Measurements from ENCODE around the gene ZNF407. TPM values are rescaled to one million over a fixed set of nuclear protein-coding genes. Genes with fewer than 3 reads are reported as not detected.

The ZNF407 gene
- total and polyA plus RNA-seq, 2 experiments from 2014 or later, result 2.1 to 10.4 TPM

GRCh38 chr18:75086494-75087034 lies 488.9 kb downstream of the ZNF407 start (continued):
- TF ChIP-seq STAT1 (IDR thresholded peaks at IDR 0.05; ENCODE audit: unreplicated experiment), result no peak
- no peak for TF ChIP-seq EZH2 (IDR thresholded peaks at IDR 0.05; ENCODE audit: low read depth, unreplicated experiment)
- no peak for TF ChIP-seq CREB1 (CRISPR knock-in tag; IDR thresholded peaks at IDR 0.05; ENCODE audit: low read depth)

GRCh38 chr18:75087119-75088020 lies 489.7 kb downstream of the ZNF407 start:
- no peak for TF ChIP-seq ZNF462 (CRISPR knock-in tag; IDR thresholded peaks at IDR 0.05)
- no peak for TF ChIP-seq EZH2phosphoT487 (IDR thresholded peaks at IDR 0.05; ENCODE audit: unreplicated experiment)
- no peak for TF ChIP-seq POLR2AphosphoS5 (IDR thresholded peaks at IDR 0.05; ENCODE audit: low read depth)
- no peak for TF ChIP-seq JUNB (IDR thresholded peaks at IDR 0.05; ENCODE audit: unreplicated experiment)
- no peak for TF ChIP-seq EZH2 (IDR thresholded peaks at IDR 0.05; ENCODE audit: low read depth, unreplicated experiment)
- no peak overlapping the region for H3K27ac Mint-ChIP-seq
- H3K27me3 ChIP-seq (ENCODE audit: insufficient read depth), result no peaks in the 10 kb centered on the region
- no peaks in the 10 kb centered on the region for H3K79me2 ChIP-seq (replicated peaks; ENCODE audit: insufficient read depth)
- DNase-seq (ENCODE audit: low spot score) (no peak), ATAC-seq (no peak)
- H3F3A ChIP-seq (replicated peaks; ENCODE audit: low read depth), result peaks cover 9% of the 10 kb centered on the region
- H3K4me3 Mint-ChIP-seq, result no peak overlapping the region
- peaks cover 6% of the 10 kb centered on the region for H3K27me3 Mint-ChIP-seq (ENCODE audit: insufficient read depth, low read depth, poor library complexity)
- peaks cover 6% of the 10 kb centered on the region for H3K36me3 Mint-ChIP-seq (ENCODE audit: low read depth)
- no peak overlapping the region for H3K27ac ChIP-seq (ENCODE audit: low read depth)
- H3K36me3 ChIP-seq (ENCODE audit: insufficient read depth), result no peaks in the 10 kb centered on the region
- no peaks in the 10 kb centered on the region for H3K4me1 ChIP-seq (ENCODE audit: insufficient read depth)
- H4K20me1 ChIP-seq (replicated peaks; ENCODE audit: insufficient read depth), result no peaks in the 10 kb centered on the region
- peaks cover 4% of the 10 kb centered on the region; the same call in 2 of the 3 replicates for H3K4me1 Mint-ChIP-seq
- peaks cover 17% of the 10 kb centered on the region for H3K9me3 Mint-ChIP-seq
- peaks cover 6% of the 10 kb centered on the region; the same call in 1 of the 2 replicates for H3K9me2 ChIP-seq (ENCODE audit: insufficient read depth)
- H2AFZ ChIP-seq, result no peak overlapping the region
- H3K4me3 ChIP-seq, result no peak overlapping the region
- no peak overlapping the region for H3K4me2 ChIP-seq
